HG02840 (cell line): ENCODE measurements around the gene ZNF503.

Source experiments
- ATAC-seq: cut with Tn5 transposase; IDR thresholded peaks from one replicate; pipeline ENCODE4 v1.9.1; 2021; ENCODE audit warnings: mild to moderate bottlenecking, moderate library complexity, moderate number of reproducible peaks; ENCODE audit not compliant: unreplicated experiment, low FRiP score

The ZNF503 gene

GRCh38 chr10:75407713-75408508 lies 6.3 kb upstream of the ZNF503 start:
- ATAC-seq, result no peak

GRCh38 chr10:75407224-75407712 lies 5.7 kb upstream of the ZNF503 start:
- no peak for ATAC-seq

- no peak for ATAC-seq
These were observed 5.1 kb upstream of the ZNF503 start for GRCh38 chr10:75406462-75407223.

GRCh38 chr10:75405598-75406461 lies 4.3 kb upstream of the ZNF503 start:
- no peak for ATAC-seq

- ATAC-seq, result no peak
These were observed 3.4 kb upstream of the ZNF503 start for GRCh38 chr10:75404815-75405597.

GRCh38 chr10:75403939-75404814 lies 2.6 kb upstream of the ZNF503 start:
- no peak for ATAC-seq

- no peak for ATAC-seq
These were observed 1.8 kb upstream of the ZNF503 start for GRCh38 chr10:75403144-75403938.

GRCh38 chr10:75402486-75403143 lies 1.1 kb upstream of the ZNF503 start:
- no peak for ATAC-seq

GRCh38 chr10:75400771-75401568 lies 594 bp downstream of the ZNF503 start:
- ATAC-seq, result no peak

GRCh38 chr10:75400163-75400770 lies 1.3 kb downstream of the ZNF503 start:
- ATAC-seq, result no peak

- no peak for ATAC-seq
These were observed 2.0 kb downstream of the ZNF503 start for GRCh38 chr10:75399461-75400162.

- ATAC-seq, result no peak
These were observed 2.7 kb downstream of the ZNF503 start for GRCh38 chr10:75398692-75399460.

GRCh38 chr10:75398200-75398691 lies 3.3 kb downstream of the ZNF503 start:
- ATAC-seq, result no peak

GRCh38 chr10:75397496-75398199 lies 3.9 kb downstream of the ZNF503 start:
- ATAC-seq, result no peak
